Measurements from ENCODE around the gene IRF4.

GRCh38 chr6:359261-360035 is 32.1 kb upstream of the IRF4 start:
- TF ChIP-seq CTCF (IDR thresholded peaks at IDR 0.05): no peak
- no peak for TF ChIP-seq POLR2A (IDR thresholded peaks at IDR 0.05)

Measured in body of pancreas (tissue), 4 donors.